ENCODE results near the gene MKLN1.

DNA sequence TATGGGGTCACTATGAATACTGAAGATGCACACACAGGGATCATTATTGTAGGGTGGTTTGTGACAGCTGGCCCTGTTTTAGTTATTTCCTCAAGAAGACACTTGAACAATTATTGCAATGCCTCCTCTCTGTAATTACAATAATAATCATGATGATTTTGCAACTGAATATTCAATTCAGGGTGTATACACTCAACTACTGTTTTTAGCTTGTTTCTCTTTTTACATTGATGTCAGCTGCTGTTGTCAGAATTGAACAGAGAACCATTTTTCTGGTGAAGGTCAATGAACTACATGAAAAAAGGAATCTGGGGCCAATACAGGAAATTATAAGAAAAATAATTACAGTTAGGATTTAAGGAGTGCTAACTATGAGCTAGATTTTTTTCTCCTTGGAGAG is 28.6 kb upstream of the MKLN1 start:
- TF ChIP-seq POLR2A (IDR thresholded peaks at IDR 0.05; ENCODE audit: low read depth, low read length) (no peak), POLR2AphosphoS5 (IDR thresholded peaks at IDR 0.05; ENCODE audit: low read depth, low read length) (no peak)

Data from GM12892 (cell line).